ENCODE measurements around the gene IL12RB1. TPM values are rescaled to one million over a fixed set of nuclear protein-coding genes. Genes with fewer than 3 reads are reported as not detected.

The IL12RB1 gene
- total and polyA plus RNA-seq, 2 of the 13 experiments (the other 11 are each of a cell fraction or from before 2014, with no cell fraction given), result 0.03 to 0.04 TPM

DNA sequence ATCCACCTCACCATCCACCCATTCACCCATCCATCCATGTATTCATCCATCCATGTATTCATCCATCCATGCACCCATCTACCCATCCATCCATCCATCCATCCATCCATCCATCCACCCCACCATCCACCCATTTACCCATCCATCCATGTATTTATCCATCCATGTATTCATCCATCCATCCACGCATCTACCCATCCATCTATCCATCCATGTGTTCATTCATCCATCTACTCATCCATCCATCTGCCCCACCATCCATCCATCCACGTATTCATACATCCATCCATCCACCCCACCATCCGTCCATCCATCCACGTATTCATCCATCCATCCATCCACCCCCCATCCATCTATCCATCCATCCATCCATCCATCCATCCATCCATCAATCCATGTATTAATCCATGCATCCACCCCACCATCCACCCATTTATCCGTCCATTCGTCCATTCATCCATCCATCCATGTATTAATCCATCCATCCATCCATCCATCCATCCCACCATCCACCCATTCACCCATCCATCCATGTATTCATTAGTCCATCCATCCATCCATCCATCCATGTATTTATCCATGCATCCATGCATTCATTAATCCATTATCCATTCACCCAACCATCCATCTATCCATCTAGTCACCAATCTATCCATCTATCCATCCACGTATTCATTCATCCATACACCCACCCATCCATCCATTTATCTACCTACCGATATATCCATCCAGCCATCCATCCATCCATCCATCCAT lies 2.6 kb downstream of the IL12RB1 start:
- no peak for FAIRE-seq
- Histone ChIP-seq H3K4me1 (ENCODE audit: insufficient read depth, low read length) (peaks cover 19% of the 10 kb centered on the region), H2AFZ (ENCODE audit: low read length) (no peak overlapping the region), H3K27me3 (ENCODE audit: control insufficient read depth in 1 of 2, insufficient read depth in 2 of 2, low read length in 2 of 2) (peaks cover 2 to 5% of the 10 kb centered on the region in 2 experiments; a peak in 2 of 5 replicates), H3K9me3 (ENCODE audit: low read length) (no peaks in the 10 kb centered on the region), H3K4me2 (ENCODE audit: low read depth, low read length) (no peak overlapping the region), H3K36me3 (replicated peaks in 1 of 2; ENCODE audit: control insufficient read depth in 1 of 2, insufficient read depth in 2 of 2, low read length in 2 of 2) (no peaks in the 10 kb centered on the region), H3K9ac (ENCODE audit: insufficient read depth, low read depth, low read length) (no peak overlapping the region), H3K4me3 (replicated peaks in 1 of 3; ENCODE audit: insufficient read depth in 1 of 3, low read depth in 2 of 3, low read length in 3 of 3) (no peak overlapping the region), H4K20me1 (ENCODE audit: insufficient read depth, low read length) (no peaks in the 10 kb centered on the region), H3K79me2 (ENCODE audit: insufficient read depth, low read length) (no peaks in the 10 kb centered on the region), H3K27ac (ENCODE audit: extremely low read length, insufficient read depth, low read length) (no peak overlapping the region)
- TF ChIP-seq, protein P1, sequence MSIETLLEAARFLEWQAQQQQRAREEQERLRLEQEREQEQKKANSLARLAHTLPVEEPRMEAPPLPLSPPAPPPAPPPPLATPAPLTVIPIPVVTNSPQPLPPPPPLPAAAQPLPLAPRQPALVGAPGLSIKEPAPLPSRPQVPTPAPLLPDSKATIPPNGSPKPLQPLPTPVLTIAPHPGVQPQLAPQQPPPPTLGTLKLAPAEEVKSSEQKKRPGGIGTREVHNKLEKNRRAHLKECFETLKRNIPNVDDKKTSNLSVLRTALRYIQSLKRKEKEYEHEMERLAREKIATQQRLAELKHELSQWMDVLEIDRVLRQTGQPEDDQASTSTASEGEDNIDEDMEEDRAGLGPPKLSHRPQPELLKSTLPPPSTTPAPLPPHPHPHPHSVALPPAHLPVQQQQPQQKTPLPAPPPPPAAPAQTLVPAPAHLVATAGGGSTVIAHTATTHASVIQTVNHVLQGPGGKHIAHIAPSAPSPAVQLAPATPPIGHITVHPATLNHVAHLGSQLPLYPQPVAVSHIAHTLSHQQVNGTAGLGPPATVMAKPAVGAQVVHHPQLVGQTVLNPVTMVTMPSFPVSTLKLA (IDR thresholded peaks at IDR 0.05), result peak; percentile 40; the same call in 1 of the 2 replicates
- TF ChIP-seq, protein P2, sequence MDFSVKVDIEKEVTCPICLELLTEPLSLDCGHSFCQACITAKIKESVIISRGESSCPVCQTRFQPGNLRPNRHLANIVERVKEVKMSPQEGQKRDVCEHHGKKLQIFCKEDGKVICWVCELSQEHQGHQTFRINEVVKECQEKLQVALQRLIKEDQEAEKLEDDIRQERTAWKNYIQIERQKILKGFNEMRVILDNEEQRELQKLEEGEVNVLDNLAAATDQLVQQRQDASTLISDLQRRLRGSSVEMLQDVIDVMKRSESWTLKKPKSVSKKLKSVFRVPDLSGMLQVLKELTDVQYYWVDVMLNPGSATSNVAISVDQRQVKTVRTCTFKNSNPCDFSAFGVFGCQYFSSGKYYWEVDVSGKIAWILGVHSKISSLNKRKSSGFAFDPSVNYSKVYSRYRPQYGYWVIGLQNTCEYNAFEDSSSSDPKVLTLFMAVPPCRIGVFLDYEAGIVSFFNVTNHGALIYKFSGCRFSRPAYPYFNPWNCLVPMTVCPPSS (IDR thresholded peaks at IDR 0.05), result peak; percentile 10; the same call in 1 of the 2 replicates
- TF ChIP-seq, protein P3, sequence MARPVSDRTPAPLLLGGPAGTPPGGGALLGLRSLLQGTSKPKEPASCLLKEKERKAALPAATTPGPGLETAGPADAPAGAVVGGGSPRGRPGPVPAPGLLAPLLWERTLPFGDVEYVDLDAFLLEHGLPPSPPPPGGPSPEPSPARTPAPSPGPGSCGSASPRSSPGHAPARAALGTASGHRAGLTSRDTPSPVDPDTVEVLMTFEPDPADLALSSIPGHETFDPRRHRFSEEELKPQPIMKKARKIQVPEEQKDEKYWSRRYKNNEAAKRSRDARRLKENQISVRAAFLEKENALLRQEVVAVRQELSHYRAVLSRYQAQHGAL (CRISPR knock-in tag; IDR thresholded peaks at IDR 0.05; ENCODE audit: not compliant biosample characterization), result no peak
- no peak for DNase-seq (ENCODE audit: low spot score)
- POLR2A ChIA-PET, result no interaction called here
- no TSS peak for BruUV-seq (replicated peaks)
- ATAC-seq, result no peak
- WGBS (ENCODE audit: low lambda C conversion rate), result 10% methylated on average over 8 of the region's 8 CpGs
- intact Hi-C loops (cut with micrococcal nuclease; ENCODE audit: unreplicated experiment), result no loop called here
- in situ Hi-C loops (cut with HindIII; ENCODE audit: extremely low pct_ligation_motif_present, low pct_unique_long_range_greater_than_20kb), result no loop called here
- CTCF ChIA-PET (ENCODE audit: low intra/inter-chr PET ratio, low total read pairs), result no interaction called here
